HPDE6-E6E7 (cell line): ENCODE data around the gene HEMK1.

Source experiments
- DNase-seq: peaks from one replicate; pipeline ENCODE4 v3.0.0; 2011; ENCODE audit warnings: missing footprints; ENCODE audit errors: extremely low spot score

The HEMK1 gene

GRCh38 chr3:50574444-50574831 is 5.1 kb downstream of the HEMK1 start:
- no peak for DNase-seq

- DNase-seq: no peak
Measured at GRCh38 chr3:50575372-50575771, 6.0 kb downstream of the HEMK1 start.

DNA sequence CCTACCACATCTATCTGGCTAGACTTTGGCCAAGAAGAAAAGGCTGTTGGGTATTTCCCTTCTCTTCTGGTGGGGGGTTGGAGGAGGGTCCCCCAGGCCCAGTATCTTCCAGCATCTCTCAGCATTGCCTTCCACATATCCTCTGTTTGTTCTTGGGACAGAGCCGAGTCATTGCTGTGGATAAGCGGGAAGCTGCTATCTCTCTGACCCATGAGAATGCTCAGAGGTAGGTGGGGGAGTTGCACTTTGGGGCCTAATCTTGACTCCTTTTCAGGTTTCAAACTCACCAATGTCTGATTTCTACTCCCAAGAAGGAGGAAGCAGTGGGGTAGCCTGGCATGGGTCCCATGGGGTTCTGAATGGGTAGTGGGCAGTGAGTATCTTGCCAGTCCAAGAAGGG is 8.0 kb downstream of the HEMK1 start:
- DNase-seq: no peak

DNA sequence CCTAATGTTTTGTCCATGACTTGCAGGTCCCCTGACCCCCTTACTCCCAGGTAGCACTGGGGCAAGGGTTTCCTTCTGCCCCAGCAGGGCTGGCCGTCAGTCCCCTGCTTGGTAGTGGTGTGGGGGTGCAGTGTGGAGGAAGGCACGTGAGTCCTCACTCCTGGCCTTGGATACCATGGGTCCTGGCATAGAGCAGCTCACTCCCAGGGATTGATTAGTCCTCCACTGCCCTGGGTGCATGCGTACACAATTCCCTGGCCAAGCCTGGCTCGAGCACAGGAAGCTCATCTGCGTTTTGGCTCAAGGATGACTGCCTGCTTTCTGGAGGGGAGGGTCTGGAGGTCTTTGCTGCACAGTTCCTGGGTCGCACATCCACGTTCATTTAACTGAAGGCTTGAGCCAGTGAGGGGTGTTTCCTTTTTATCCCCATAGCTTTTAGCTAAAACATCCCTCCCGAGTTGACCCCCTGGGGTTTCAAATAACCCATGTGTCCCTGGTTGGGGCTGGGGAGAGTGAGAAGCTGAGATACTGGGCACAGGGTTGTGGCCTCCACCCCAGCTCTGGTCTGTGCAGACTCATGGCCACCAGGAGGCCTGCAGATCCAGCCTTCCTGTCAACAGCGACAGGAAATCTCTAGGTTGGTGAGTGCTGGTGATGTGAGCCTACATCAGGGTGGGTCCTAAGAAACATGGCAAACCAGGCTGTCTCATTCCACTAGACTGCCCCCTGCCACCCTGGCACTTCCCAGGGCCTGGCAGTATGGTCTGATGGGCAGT is 11.5 kb downstream of the HEMK1 start:
- no peak for DNase-seq

DNA sequence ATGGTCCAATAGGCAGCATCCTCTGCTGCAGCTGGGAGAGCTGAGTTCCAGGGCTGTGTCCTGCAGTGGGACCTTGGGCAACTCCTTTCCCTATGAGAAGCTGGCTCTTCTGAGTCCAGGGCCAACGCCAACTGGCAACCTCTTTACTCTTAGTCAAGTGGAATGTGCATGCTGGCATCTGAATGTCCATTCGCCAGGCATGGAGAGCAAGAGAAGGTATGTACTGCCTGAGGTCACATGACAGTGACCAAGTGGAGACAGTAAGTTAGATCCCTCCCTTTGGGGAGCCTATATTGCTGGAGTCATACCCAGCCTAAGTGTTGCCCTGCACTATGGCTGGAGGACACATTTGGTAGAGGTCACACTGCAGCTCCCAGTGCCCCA is 12.1 kb downstream of the HEMK1 start:
- DNase-seq: no peak

DNA sequence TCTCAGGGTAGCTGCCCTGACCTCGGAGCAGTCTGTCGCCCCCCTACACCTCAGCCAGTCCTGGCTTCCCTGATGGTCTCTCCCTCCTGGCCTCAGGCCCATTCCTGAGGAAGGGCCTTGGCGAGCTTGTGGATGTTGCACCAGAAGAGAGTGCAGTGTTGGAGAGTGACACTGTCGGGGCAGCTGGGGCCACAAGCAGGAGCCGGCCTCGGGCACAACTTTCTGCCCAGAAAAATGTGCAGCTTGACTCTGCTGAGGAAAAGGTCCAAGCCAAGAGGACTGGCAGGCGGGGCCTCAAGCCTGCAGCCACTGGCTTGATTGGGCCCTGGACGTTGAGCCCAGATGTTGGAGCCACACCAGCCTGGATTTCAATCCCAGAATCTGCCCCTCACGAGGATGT is 12.8 kb downstream of the HEMK1 start:
- DNase-seq: no peak

GRCh38 chr3:50583897-50584296 is 14.6 kb downstream of the HEMK1 start:
- no peak for DNase-seq

GRCh38 chr3:50584391-50584790 is 15.1 kb downstream of the HEMK1 start:
- no peak for DNase-seq

- no peak for DNase-seq
Measured at GRCh38 chr3:50585919-50586762, 16.8 kb downstream of the HEMK1 start.

DNA sequence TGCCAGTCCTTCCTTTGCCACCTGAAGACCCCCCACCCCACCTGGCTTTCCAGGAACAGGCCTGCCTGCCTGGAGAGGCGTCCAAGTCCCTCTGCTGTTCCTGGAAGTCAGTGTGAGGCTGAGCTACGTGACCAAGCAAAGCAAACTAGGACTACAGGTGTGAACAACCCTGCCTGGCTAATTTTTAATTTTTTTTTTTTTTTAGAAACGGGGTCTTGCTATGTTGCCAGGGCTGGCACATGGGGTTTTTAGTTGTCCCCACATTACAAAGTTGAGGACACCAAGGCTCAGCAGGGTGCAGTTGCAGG is 17.4 kb downstream of the HEMK1 start:
- no peak for DNase-seq

- DNase-seq: no peak
Measured at GRCh38 chr3:50587373-50587772, 18.1 kb downstream of the HEMK1 start.

- DNase-seq: no peak
Measured at GRCh38 chr3:50587806-50588758, 18.8 kb downstream of the HEMK1 start.

DNA sequence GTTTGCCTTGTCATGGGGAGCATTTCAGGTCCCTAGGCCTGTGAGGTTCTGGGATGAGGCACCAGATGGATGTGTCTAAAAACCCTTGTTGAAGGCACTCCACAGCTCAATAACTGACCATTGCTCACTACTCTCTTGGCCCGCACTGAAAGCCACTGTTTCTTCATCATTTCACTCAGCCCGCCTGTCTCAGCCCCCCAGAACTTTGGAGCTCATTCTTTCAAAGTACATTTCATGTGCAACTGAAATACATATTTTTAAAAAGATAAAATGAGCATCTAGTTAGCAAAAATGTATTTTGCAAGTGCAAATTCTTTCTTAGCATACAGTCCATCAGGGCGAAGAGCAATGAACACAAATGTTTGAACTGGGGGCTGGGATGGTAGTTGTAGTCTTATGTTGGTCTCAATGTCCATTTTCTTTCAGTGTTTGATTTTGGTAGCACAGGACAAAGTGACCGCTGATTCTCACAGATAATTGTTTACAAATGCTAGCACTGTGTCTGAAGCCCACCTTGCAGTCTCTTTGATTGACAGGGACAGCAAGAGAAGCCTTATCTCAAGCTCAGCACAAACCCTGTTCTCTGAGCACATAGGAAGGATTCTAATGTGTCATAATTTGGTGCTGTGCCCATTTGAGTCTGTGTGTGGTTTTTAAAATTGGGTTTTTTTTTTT is 19.6 kb downstream of the HEMK1 start:
- DNase-seq: no peak

GRCh38 chr3:50591196-50591741 is 21.9 kb downstream of the HEMK1 start:
- DNase-seq: no peak

- no peak for DNase-seq
Measured at GRCh38 chr3:50592568-50592967, 23.2 kb downstream of the HEMK1 start.

- no peak for DNase-seq
Measured at GRCh38 chr3:50594253-50594785, 25.0 kb downstream of the HEMK1 start.

- DNase-seq: no peak
Measured at GRCh38 chr3:50599115-50599715, 29.9 kb downstream of the HEMK1 start.

DNA sequence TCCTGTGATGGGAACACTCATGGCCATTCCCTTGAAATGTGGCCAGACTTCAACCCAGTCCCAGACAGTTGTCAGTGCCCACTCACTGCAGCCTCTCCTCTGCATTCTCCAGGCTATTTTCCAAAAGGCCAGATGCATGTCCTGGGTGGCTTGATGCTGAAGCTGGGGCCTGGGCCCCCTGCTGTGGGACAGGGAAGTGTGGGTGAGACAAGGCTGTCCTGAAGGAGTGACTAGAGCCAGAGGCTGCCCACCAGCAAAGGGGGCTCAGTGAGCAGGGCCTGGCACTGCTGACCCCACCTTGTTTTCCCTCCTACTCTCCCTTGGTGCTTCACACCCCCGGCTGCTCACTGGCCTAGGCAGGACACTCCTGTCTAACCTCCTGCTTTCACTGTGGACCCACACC is 30.4 kb downstream of the HEMK1 start:
- DNase-seq: no peak

DNA sequence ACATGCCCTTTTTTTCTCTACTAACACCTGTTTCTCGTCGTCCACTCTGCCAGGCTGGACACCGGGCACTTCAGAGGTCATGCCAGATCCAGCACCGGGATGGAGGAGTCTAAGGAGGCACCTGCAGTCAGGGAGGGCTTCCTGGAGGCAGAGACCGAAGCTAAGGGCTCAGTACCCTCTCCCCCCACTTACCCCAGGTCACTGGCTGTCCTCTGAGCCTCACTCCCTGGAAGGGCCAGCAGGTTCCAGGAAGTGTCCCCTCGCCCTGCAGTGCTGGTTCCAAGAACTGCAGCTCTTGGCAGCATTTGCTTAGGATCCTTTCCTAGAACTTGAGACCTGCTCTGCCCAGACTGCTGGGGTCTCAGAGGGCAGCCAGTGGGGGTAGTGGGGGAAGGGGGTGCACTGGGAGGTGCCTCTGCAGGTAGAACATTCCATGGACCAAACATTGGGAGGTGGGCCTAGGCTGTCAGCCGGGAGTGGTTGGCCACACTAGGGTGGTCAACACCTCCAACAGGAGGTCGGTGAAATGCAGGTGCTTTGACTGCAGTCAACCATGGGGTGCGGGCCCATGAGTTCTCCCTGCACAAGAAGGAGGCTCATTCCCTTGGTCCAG is 30.9 kb downstream of the HEMK1 start:
- no peak for DNase-seq
